Memory B cell (primary cell): ENCODE measurements around the gene RFX2.
"Not testable (repeated sequence)": the region's sequence is repeated elsewhere in the genome, so short reads cannot be mapped to it uniquely, and the experiment has no call there.

Source experiments
- ATAC-seq: fragments of 150-1000 bp; cut with Tn5 transposase; 2 replicates; pipeline ENCODE4 v1.10.0; 2021; ENCODE audit warnings: low read depth, mild to moderate bottlenecking, moderate library complexity
- DNase-seq, 2 donors: peaks; one replicate each; pipeline ENCODE4 v3.0.0; 2022; ENCODE audit warnings: low spot score in 2 of 2
- H3K27ac Mint-ChIP-seq: one replicate; pipeline ENCODE4 v1.8.0; 2022; ENCODE audit warnings: mild to moderate bottlenecking, moderate library complexity, mixed read lengths
- H3K27me3 Mint-ChIP-seq: one replicate; pipeline ENCODE4 v1.8.0; 2022; ENCODE audit warnings: mixed read lengths
- H3K36me3 Mint-ChIP-seq: one replicate; pipeline ENCODE4 v1.8.0; 2022; ENCODE audit warnings: mild to moderate bottlenecking, mixed read lengths
- H3K4me1 Mint-ChIP-seq: one replicate; pipeline ENCODE4 v1.8.0; 2022; ENCODE audit warnings: mixed read lengths
- H3K4me3 Mint-ChIP-seq: one replicate; pipeline ENCODE4 v1.8.0; 2022; ENCODE audit warnings: mild to moderate bottlenecking, moderate library complexity, mixed read lengths
- H3K9me3 Mint-ChIP-seq: one replicate; pipeline ENCODE4 v1.8.0; 2022; ENCODE audit warnings: mixed read lengths

The RFX2 gene

GRCh38 chr19:6006070-6006446 lies 104.2 kb downstream of the RFX2 start:
- not testable (repeated sequence) for DNase-seq, H3K27me3 Mint-ChIP-seq, H3K4me1 Mint-ChIP-seq, H3K36me3 Mint-ChIP-seq, ATAC-seq, H3K9me3 Mint-ChIP-seq, H3K27ac Mint-ChIP-seq, H3K4me3 Mint-ChIP-seq

DNA sequence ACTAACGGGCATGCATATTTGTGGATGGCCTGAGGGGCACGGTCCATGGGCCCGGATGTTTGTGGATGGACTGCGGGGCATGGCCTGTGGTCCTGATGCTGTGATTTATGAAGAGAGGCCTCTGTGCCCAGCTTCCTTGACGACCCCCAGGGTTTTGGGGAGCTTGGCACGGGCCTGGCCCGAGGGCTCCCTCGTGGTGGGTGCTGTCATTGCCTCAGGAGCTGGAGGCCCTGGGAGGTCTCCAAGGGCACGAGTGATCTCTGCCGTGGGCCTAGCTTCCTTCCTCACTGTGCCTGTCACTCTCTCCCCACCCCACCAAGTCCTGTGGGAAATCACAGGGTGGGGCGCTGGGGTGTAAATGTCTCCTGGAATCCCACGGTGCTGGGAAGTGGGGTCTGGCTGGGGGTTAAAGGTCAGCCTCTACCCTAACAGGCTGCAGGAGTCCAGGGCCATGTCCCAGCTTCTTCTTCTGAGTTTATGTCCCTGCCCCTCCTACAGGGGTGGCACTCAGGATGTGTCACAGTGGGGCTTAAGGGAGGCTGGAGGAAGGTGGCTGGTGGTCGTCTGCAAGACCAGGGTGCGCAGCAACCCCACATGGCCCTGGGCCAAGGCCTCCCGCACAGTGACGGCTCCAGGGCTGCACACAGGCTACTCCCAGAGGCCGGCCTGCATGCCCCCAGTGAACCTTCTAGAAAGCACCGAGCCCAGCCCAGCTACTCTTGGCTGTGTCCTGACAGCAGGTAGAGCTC lies 104.8 kb downstream of the RFX2 start:
- ATAC-seq (no peak), DNase-seq (no peak)
- Mint-ChIP-seq H3K9me3 (no peaks in the 10 kb centered on the region), H3K27ac (no peak overlapping the region), H3K4me3 (no peak overlapping the region), H3K4me1 (no peaks in the 10 kb centered on the region), H3K36me3 (peaks cover 3% of the 10 kb centered on the region), H3K27me3 (no peaks in the 10 kb centered on the region)

GRCh38 chr19:6003976-6004375 lies 106.3 kb downstream of the RFX2 start:
- no peak overlapping the region for H3K4me3 Mint-ChIP-seq
- H3K4me1 Mint-ChIP-seq = no peaks in the 10 kb centered on the region
- no peak for ATAC-seq
- peaks cover 3% of the 10 kb centered on the region for H3K9me3 Mint-ChIP-seq
- H3K27ac Mint-ChIP-seq = no peak overlapping the region
- no peaks in the 10 kb centered on the region for H3K27me3 Mint-ChIP-seq
- DNase-seq = no peak
- peaks cover 9% of the 10 kb centered on the region for H3K36me3 Mint-ChIP-seq

DNA sequence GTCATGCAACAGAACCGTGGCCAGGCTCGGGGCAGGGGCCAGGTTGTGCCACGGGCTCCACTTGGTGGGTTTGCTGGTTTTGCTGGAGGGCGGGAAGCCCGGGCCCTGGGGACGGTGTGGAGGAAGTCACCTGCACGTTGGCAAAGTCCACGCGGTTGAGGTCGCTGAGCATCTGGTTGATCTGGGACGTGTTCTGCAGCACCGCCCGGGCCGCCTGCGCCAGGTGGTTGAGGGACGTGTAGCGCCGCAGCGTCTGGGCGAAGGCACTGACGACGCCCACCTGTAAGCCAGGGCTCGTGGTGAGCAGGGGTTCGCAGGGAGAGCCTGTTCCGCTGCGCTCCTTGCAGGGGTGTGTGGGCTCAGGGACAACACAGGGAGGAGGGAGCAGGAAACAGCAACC lies 107.7 kb downstream of the RFX2 start:
- no peak for DNase-seq
- no peak for ATAC-seq
- peaks cover 3% of the 10 kb centered on the region for H3K9me3 Mint-ChIP-seq

GRCh38 chr19:6000228-6000847 lies 110.0 kb downstream of the RFX2 start:
- DNase-seq (no peak), ATAC-seq (no peak)
- H3K4me3 Mint-ChIP-seq = no peak overlapping the region
- H3K27ac Mint-ChIP-seq = no peak overlapping the region
- H3K4me1 Mint-ChIP-seq = no peaks in the 10 kb centered on the region
- peaks cover 3% of the 10 kb centered on the region for H3K9me3 Mint-ChIP-seq
- no peaks in the 10 kb centered on the region for H3K27me3 Mint-ChIP-seq
- peaks cover 9% of the 10 kb centered on the region for H3K36me3 Mint-ChIP-seq

More for the DNA sequence above, 107.7 kb downstream of the RFX2 start:
- peaks cover 9% of the 10 kb centered on the region for H3K36me3 Mint-ChIP-seq
- no peaks in the 10 kb centered on the region for H3K4me1 Mint-ChIP-seq
- H3K27me3 Mint-ChIP-seq = no peaks in the 10 kb centered on the region
- no peak overlapping the region for H3K27ac Mint-ChIP-seq
- H3K4me3 Mint-ChIP-seq = no peak overlapping the region

DNA sequence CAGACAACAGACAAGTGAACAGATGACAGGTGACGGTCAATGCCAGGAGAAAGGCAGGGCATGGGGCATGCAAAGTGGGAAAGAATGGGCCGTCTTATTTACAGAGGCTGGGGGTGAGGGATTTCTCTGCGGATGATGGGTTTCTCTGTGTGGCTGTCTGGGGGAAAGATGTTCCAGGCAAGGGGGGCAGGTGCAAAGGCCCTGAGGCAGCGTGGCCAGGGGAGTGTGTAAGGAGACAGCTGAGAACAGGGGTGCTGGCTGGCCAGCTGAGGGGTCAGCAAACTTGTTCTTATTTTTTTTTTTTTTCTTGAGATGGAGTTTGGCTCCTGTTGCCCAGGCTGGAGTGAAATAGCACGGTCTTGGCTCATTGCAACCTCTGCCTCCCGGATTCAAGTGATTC lies 110.6 kb downstream of the RFX2 start:
- no peak for ATAC-seq
- H3K27ac Mint-ChIP-seq = no peak overlapping the region
- peaks cover 9% of the 10 kb centered on the region for H3K36me3 Mint-ChIP-seq
- H3K27me3 Mint-ChIP-seq = no peaks in the 10 kb centered on the region
- peaks cover 3% of the 10 kb centered on the region for H3K9me3 Mint-ChIP-seq
- no peak overlapping the region for H3K4me3 Mint-ChIP-seq
- DNase-seq = no peak
- no peaks in the 10 kb centered on the region for H3K4me1 Mint-ChIP-seq

- ATAC-seq (no peak), DNase-seq (no peak)
- H3K27me3 Mint-ChIP-seq = no peaks in the 10 kb centered on the region
- no peak overlapping the region for H3K27ac Mint-ChIP-seq
- H3K36me3 Mint-ChIP-seq = peaks cover 9% of the 10 kb centered on the region
- H3K4me1 Mint-ChIP-seq = peaks cover 3% of the 10 kb centered on the region
- H3K4me3 Mint-ChIP-seq = no peak overlapping the region
- H3K9me3 Mint-ChIP-seq = peaks cover 3% of the 10 kb centered on the region
Measured at GRCh38 chr19:5997371-5997770, 112.9 kb downstream of the RFX2 start.

GRCh38 chr19:5996623-5997320 lies 113.5 kb downstream of the RFX2 start:
- DNase-seq = no peak
- Mint-ChIP-seq H3K27me3 (no peaks in the 10 kb centered on the region), H3K27ac (no peak overlapping the region), H3K36me3 (peaks cover 6% of the 10 kb centered on the region), H3K4me3 (no peak overlapping the region), H3K9me3 (peaks cover 3% of the 10 kb centered on the region), H3K4me1 (peaks cover 3% of the 10 kb centered on the region)
- no peak for ATAC-seq

DNA sequence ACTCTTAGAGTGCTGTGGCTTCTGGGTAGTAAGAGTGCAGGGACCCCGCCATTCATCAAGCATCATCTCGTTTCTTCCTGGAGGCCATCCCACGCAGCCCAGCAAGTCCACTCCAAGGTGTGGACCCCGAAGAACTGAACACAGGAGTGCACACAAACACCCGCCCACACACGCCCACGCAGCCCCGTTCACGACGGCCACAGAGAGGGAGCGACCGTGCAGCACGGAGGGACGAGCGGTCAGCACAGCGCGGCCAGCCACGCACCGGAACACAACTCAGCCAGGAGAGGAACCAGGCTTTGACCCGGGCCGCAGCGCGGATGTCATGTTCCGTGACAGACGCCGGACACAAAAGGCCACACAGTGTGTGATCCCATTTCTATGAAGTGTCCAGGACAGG lies 114.2 kb downstream of the RFX2 start:
- DNase-seq (no peak), ATAC-seq (no peak)
- H3K9me3 Mint-ChIP-seq = peaks cover 3% of the 10 kb centered on the region
- H3K36me3 Mint-ChIP-seq = peaks cover 6% of the 10 kb centered on the region
- no peak overlapping the region for H3K27ac Mint-ChIP-seq
- no peak overlapping the region for H3K4me3 Mint-ChIP-seq
- no peaks in the 10 kb centered on the region for H3K27me3 Mint-ChIP-seq
- H3K4me1 Mint-ChIP-seq = peaks cover 3% of the 10 kb centered on the region

DNA sequence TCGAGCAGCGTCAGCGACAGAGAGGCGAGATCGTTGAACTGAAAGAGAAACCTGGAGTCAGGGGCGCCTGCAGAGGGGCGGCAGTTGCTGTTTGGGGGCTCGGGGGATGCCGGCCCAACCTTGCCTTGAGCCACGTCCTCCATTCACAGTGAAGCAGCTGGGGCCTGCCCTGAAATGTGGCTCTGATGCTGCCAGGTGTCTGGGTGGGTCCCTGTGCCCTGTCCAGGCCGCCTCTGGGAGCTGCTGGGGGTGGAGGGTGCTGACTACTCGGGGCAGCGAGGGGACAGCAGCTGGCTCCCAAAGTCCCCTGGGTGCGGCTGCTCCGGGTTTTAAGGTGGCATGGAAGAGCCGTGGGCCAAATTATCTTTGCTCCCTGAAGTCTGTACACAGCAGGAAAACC lies 114.7 kb downstream of the RFX2 start:
- Mint-ChIP-seq H3K9me3 (peaks cover 3% of the 10 kb centered on the region), H3K36me3 (peaks cover 6% of the 10 kb centered on the region), H3K4me3 (no peak overlapping the region), H3K4me1 (peaks cover 3% of the 10 kb centered on the region), H3K27ac (no peak overlapping the region), H3K27me3 (no peaks in the 10 kb centered on the region)
- no peak for DNase-seq
- no peak for ATAC-seq

- peaks cover 2% of the 10 kb centered on the region for H3K9me3 Mint-ChIP-seq
- ATAC-seq (no peak), DNase-seq (no peak)
- peaks cover 4% of the 10 kb centered on the region for H3K27me3 Mint-ChIP-seq
- no peak overlapping the region for H3K27ac Mint-ChIP-seq
- H3K4me1 Mint-ChIP-seq = peaks cover 3% of the 10 kb centered on the region
- H3K4me3 Mint-ChIP-seq = no peak overlapping the region
- peaks cover 2% of the 10 kb centered on the region for H3K36me3 Mint-ChIP-seq
Measured at GRCh38 chr19:5994405-5995165, 115.7 kb downstream of the RFX2 start.

GRCh38 chr19:5993648-5994358 lies 116.5 kb downstream of the RFX2 start:
- peaks cover 3% of the 10 kb centered on the region for H3K4me1 Mint-ChIP-seq
- H3K27ac Mint-ChIP-seq = no peak overlapping the region
- no peaks in the 10 kb centered on the region for H3K36me3 Mint-ChIP-seq
- DNase-seq (no peak), ATAC-seq (no peak)
- no peaks in the 10 kb centered on the region for H3K9me3 Mint-ChIP-seq
- no peak overlapping the region for H3K4me3 Mint-ChIP-seq
- H3K27me3 Mint-ChIP-seq = peaks cover 4% of the 10 kb centered on the region

DNA sequence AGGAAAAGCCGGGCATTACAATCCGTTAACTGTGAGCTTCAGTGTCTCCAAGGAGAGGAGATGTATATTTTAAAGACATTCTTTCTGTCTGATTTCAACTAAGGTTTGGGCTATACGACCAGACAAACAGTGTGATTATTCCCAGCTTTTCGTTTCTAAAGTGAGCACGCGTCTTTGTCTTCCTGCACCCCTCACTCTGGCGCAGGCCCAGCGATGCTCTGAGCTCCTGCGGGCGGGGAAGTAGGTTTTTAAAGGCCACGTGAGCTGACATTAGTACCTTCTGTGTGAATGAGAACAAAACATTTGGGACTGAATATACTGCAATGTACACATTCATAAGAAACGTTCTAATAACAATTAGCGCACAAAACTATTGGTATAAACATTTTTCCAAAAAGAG lies 117.1 kb downstream of the RFX2 start:
- Mint-ChIP-seq H3K9me3 (no peaks in the 10 kb centered on the region), H3K4me3 (no peak overlapping the region), H3K4me1 (peaks cover 3% of the 10 kb centered on the region), H3K27me3 (peaks cover 4% of the 10 kb centered on the region), H3K27ac (no peak overlapping the region), H3K36me3 (no peaks in the 10 kb centered on the region)
- no peak for DNase-seq
- ATAC-seq = no peak
